Liver (tissue), 9 donors: ENCODE results near the gene PLXNA2. TPM values are rescaled to one million over a fixed set of nuclear protein-coding genes. Genes with fewer than 3 reads are reported as not detected.

Experiments
- DNase-seq: peaks from one replicate; pipeline ENCODE4 v3.0.0-alpha.2; 2017; ENCODE audit warnings: low spot score
- H3K27ac ChIP-seq, 2 donors: one replicate each; pipeline ENCODE4 v1.7.0; 2013; ENCODE audit warnings: inconsistent platforms in 2 of 2, low read length in 2 of 2, control low read depth in 1 of 2, low read depth in 1 of 2, mild to moderate bottlenecking in 1 of 2
- H3K27me3 ChIP-seq, 4 donors: one replicate each; pipeline versions ENCODE4 v1.6.1 to v1.7.0; 2013; ENCODE audit warnings: low read length in 3 of 4, inconsistent platforms in 1 of 4, mild to moderate bottlenecking in 1 of 4, moderate library complexity in 1 of 4; ENCODE audit not compliant: control insufficient read depth in 4 of 4, insufficient read depth in 4 of 4
- H3K36me3 ChIP-seq, 4 donors: one replicate each; pipeline versions ENCODE4 v1.6.1 to v1.7.0; 2013; ENCODE audit warnings: low read length in 3 of 4, mild to moderate bottlenecking in 3 of 4, low read depth in 1 of 4, moderate library complexity in 1 of 4; ENCODE audit not compliant: control insufficient read depth in 4 of 4, insufficient read depth in 3 of 4
- H3K4me1 ChIP-seq, 4 donors: one replicate each; pipeline versions ENCODE4 v1.6.1 to v1.7.0; 2013; ENCODE audit warnings: low read length in 3 of 4, mild to moderate bottlenecking in 3 of 4, moderate library complexity in 1 of 4; ENCODE audit not compliant: control insufficient read depth in 4 of 4, insufficient read depth in 4 of 4
- H3K4me3 ChIP-seq, 3 donors: one replicate each; pipeline versions ENCODE4 v1.6.1 to v1.7.0; 2013; ENCODE audit warnings: low read length in 3 of 3, control low read depth in 1 of 3, low read depth in 1 of 3, mild to moderate bottlenecking in 1 of 3
- H3K9ac ChIP-seq, 2 donors: one replicate each; pipeline ENCODE4 v1.7.0; 2013; ENCODE audit warnings: low read length in 2 of 2, mild to moderate bottlenecking in 2 of 2, moderate library complexity in 2 of 2, control low read depth in 1 of 2, low read depth in 1 of 2
- H3K9me3 ChIP-seq, 4 donors: one replicate each; pipeline versions ENCODE4 v1.6.1 to v1.7.0; 2013; ENCODE audit warnings: low read length in 3 of 4; ENCODE audit not compliant: control insufficient read depth in 4 of 4
- ATF3 ChIP-seq: IDR thresholded peaks from 2 replicates; pipeline ENCODE4 v1.6.1; 2016; ENCODE audit warnings: antibody characterized with exemption
- EGR1 ChIP-seq, 2 donors: IDR thresholded peaks; 2 replicates each; pipeline ENCODE4 v1.6.1; 2016 to 2018; ENCODE audit warnings: antibody characterized with exemption in 2 of 2, low read depth in 2 of 2
- FOXA1 ChIP-seq: IDR thresholded peaks from 2 replicates; pipeline ENCODE4 v1.6.1; 2016; ENCODE audit warnings: antibody characterized with exemption
- FOXA2 ChIP-seq: IDR thresholded peaks from 2 replicates; pipeline ENCODE4 v1.6.1; 2016; ENCODE audit warnings: antibody characterized with exemption
- HNF4A ChIP-seq, 2 donors: conservative IDR thresholded peaks; 2 replicates each; pipeline ENCODE4 v1.6.1; 2016; ENCODE audit warnings: antibody characterized with exemption in 2 of 2, mild to moderate bottlenecking in 2 of 2
- HNF4G ChIP-seq: IDR thresholded peaks from 2 replicates; pipeline ENCODE4 v1.6.1; 2016; ENCODE audit warnings: antibody characterized with exemption
- MAX ChIP-seq: IDR thresholded peaks from 2 replicates; pipeline ENCODE4 v1.6.1; 2016; ENCODE audit warnings: antibody characterized with exemption
- NR2F2 ChIP-seq: IDR thresholded peaks from 2 replicates; pipeline ENCODE4 v1.6.1; 2016; ENCODE audit warnings: antibody characterized with exemption
- RAD21 ChIP-seq, 2 donors: IDR thresholded peaks; 2 replicates each; pipeline ENCODE4 v1.6.1; 2016; ENCODE audit warnings: antibody characterized with exemption in 2 of 2, mild to moderate bottlenecking in 2 of 2
- REST ChIP-seq: IDR thresholded peaks from 2 replicates; pipeline ENCODE4 v1.6.1; 2016; ENCODE audit warnings: antibody characterized with exemption, mild to moderate bottlenecking
- RXRA ChIP-seq, 2 donors: IDR thresholded peaks; 2 replicates each; pipeline ENCODE4 v1.6.1; 2017 to 2018; ENCODE audit warnings: antibody characterized with exemption in 2 of 2, mild to moderate bottlenecking in 1 of 2
- SP1 ChIP-seq: IDR thresholded peaks from 2 replicates; pipeline ENCODE4 v1.6.1; 2018; ENCODE audit warnings: antibody characterized with exemption, mild to moderate bottlenecking
- TAF1 ChIP-seq: conservative IDR thresholded peaks from 2 replicates; pipeline ENCODE4 v1.6.1; 2016; ENCODE audit warnings: antibody characterized with exemption, mild to moderate bottlenecking
- YY1 ChIP-seq: IDR thresholded peaks from 2 replicates; pipeline ENCODE4 v1.6.1; 2016; ENCODE audit warnings: antibody characterized with exemption, mild to moderate bottlenecking
- ZBTB33 ChIP-seq: IDR thresholded peaks from 2 replicates; pipeline ENCODE4 v1.6.1; 2016; ENCODE audit warnings: antibody characterized with exemption
- WGBS: extraction: QIAGEN DNeasy Blood & Tissue Kit; methylation state at CpG from one replicate; pipeline ENCODE4 v1.1.7; 2013; 5-methylcytosine and 5-hydroxymethylcytosine counted together
- polyA plus RNA-seq, 2 donors: library from polyadenylated mRNA; stranded (reverse) in 1 of 2; unstranded in 1 of 2; fragments of 200-250 nt in 1 of 2; fragments of >200 nt in 1 of 2; fragmentation: Nextera tagmentation in 1 of 2; extraction: Ambion mirVana in 1 of 2; gene quantifications; one replicate each; pipeline versions ENCODE4 v1.2.1 to v1.2.3, GENCODE V29; 2013 to 2015
- total RNA-seq, 2 donors: library from RNA; depleted of rRNA; stranded (reverse); fragments of >200 nt; gene quantifications; one replicate each; pipeline ENCODE4 v1.2.3, GENCODE V29; 2014
- TF ChIP-seq, protein P1 (sequence below): fragments of 150-350 bp; IDR thresholded peaks from 2 replicates; pipeline ENCODE4 v1.5.1; 2017; ENCODE audit warnings: improper control_type of control experiment, low read depth, low read length; ENCODE audit not compliant: missing input control
- donor health status: healthy.
- donor health status: healthy.
- donor health status: healthy.
- donor health status: healthy.
- donor health status: healthy.

Gene PLXNA2
- total and polyA plus RNA-seq, 4 donors, result 1.8 to 9.2 (median 2.8) TPM

DNA sequence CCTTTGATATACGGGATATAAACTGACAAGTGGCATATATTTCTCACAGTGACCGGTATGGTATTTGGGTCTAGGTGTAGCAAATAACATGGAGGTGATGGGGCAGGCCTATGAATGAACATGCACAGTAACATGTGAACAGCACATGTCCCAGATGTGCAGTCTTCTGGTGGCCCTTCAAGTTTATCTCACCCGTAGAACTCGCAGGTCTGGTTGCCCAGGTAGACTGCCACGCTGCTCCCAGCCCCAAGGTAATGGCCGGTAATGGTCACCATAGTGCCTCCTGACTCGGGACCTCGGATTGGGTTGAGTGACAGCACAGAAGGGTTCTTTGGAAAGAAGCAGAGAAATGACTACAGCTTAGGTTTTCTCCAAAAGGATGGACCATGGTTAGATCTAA, 192.0 kb downstream of the PLXNA2 start:
- peaks cover 0 to 24% (median 8%) of the 10 kb centered on the region in 4 donors for H3K36me3 ChIP-seq
- 98% methylated on average over 8 of the region's 8 CpGs for WGBS
- no peak for DNase-seq

GRCh38 chr1:208051651-208052050, 192.5 kb downstream of the PLXNA2 start:
- Histone ChIP-seq H3K9me3 (no peaks in the 10 kb centered on the region), H3K27me3 (no peaks in the 10 kb centered on the region), H3K4me3 (no peak overlapping the region), H3K36me3 (peaks cover 0 to 24% (median 8%) of the 10 kb centered on the region in 4 donors), H3K4me1 (peaks cover 0 to 5% (median 3%) of the 10 kb centered on the region in 4 donors), H3K9ac (no peak overlapping the region), H3K27ac (no peak overlapping the region)
- TF ChIP-seq HNF4G (no peak), YY1 (no peak), HNF4A (conservative IDR thresholded peaks at IDR 0.05) (no peak), ATF3 (no peak)
- WGBS, result 95% methylated on average over 3 of the region's 3 CpGs
- no peak for DNase-seq

More for the DNA sequence above, 192.0 kb downstream of the PLXNA2 start:
- H3K27ac ChIP-seq, result no peak overlapping the region
- H3K9ac ChIP-seq, result no peak overlapping the region
- no peak for TF ChIP-seq FOXA2
- TF ChIP-seq, protein P1, sequence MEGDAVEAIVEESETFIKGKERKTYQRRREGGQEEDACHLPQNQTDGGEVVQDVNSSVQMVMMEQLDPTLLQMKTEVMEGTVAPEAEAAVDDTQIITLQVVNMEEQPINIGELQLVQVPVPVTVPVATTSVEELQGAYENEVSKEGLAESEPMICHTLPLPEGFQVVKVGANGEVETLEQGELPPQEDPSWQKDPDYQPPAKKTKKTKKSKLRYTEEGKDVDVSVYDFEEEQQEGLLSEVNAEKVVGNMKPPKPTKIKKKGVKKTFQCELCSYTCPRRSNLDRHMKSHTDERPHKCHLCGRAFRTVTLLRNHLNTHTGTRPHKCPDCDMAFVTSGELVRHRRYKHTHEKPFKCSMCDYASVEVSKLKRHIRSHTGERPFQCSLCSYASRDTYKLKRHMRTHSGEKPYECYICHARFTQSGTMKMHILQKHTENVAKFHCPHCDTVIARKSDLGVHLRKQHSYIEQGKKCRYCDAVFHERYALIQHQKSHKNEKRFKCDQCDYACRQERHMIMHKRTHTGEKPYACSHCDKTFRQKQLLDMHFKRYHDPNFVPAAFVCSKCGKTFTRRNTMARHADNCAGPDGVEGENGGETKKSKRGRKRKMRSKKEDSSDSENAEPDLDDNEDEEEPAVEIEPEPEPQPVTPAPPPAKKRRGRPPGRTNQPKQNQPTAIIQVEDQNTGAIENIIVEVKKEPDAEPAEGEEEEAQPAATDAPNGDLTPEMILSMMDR, result no peak
- no peaks in the 10 kb centered on the region for H3K9me3 ChIP-seq
- H3K4me3 ChIP-seq, result no peak overlapping the region
- H3K4me1 ChIP-seq, result peaks cover 0 to 5% (median 3%) of the 10 kb centered on the region in 4 donors
- no peaks in the 10 kb centered on the region for H3K27me3 ChIP-seq

GRCh38 chr1:208048904-208049303, 195.3 kb downstream of the PLXNA2 start:
- no peak overlapping the region for H3K9ac ChIP-seq
- no peaks in the 10 kb centered on the region for H3K27me3 ChIP-seq
- no peak for DNase-seq
- no peak overlapping the region for H3K4me3 ChIP-seq
- H3K9me3 ChIP-seq, result no peaks in the 10 kb centered on the region
- TF ChIP-seq RAD21 (IDR thresholded peaks at IDR 0.05), result no peak
- no peak for TF ChIP-seq MAX
- TF ChIP-seq NR2F2, result no peak
- TF ChIP-seq EGR1 (IDR thresholded peaks at IDR 0.05; ENCODE audit: low read depth in 2 of 2), result no peak
- TF ChIP-seq FOXA2, result no peak
- no peak for TF ChIP-seq HNF4G
- no peak for TF ChIP-seq FOXA1
- TF ChIP-seq SP1, result no peak
- TF ChIP-seq, protein P1, result no peak
- no peak for TF ChIP-seq RXRA (IDR thresholded peaks at IDR 0.05)
- no peak for TF ChIP-seq ZBTB33
- TF ChIP-seq REST, result no peak
- no peak for TF ChIP-seq TAF1
- peaks cover 0 to 7% (median 7%) of the 10 kb centered on the region in 4 donors for H3K4me1 ChIP-seq
- 88% methylated on average over 4 of the region's 4 CpGs for WGBS
- peaks cover 0 to 29% (median 10%) of the 10 kb centered on the region in 4 donors for H3K36me3 ChIP-seq
- no peak overlapping the region for H3K27ac ChIP-seq
